Neutrophil (primary cell): ENCODE results near the gene CRLF1.

ENCODE experiments used
- H3K27ac ChIP-seq: fragments of 200-600 bp; sonication (generic); 2 replicates; pipeline ENCODE4 v1.5.1; 2016; ENCODE audit warnings: mild to moderate bottlenecking, moderate library complexity
- H3K27me3 ChIP-seq: fragments of 200-600 bp; sonication (generic); 2 replicates; pipeline ENCODE4 v1.6.0; 2016; ENCODE audit warnings: mild to moderate bottlenecking
- H3K36me3 ChIP-seq: fragments of 200-600 bp; sonication (generic); 2 replicates; pipeline ENCODE4 v1.5.1; 2017
- H3K4me1 ChIP-seq, 2 experiments: fragments of 200-600 bp in 1 of 2; sonication (generic) in 1 of 2; 1 replicate in 1 of 2; 2 replicates in 1 of 2; pipeline versions ENCODE4 v1.5.1 to v1.6.1; 2013 to 2016; ENCODE audit warnings: low read depth in 1 of 2, low read length in 1 of 2, mild to moderate bottlenecking in 1 of 2, moderate library complexity in 1 of 2; ENCODE audit not compliant: control insufficient read depth in 1 of 2, insufficient read depth in 1 of 2
- H3K4me3 ChIP-seq, 2 experiments: fragments of 200-600 bp in 1 of 2; sonication (generic) in 1 of 2; 1 replicate in 1 of 2; 2 replicates in 1 of 2; pipeline ENCODE4 v1.5.1; 2013 to 2016; ENCODE audit warnings: low read depth in 1 of 2, low read length in 1 of 2, mild to moderate bottlenecking in 1 of 2, moderate library complexity in 1 of 2
- H3K9me3 ChIP-seq: fragments of 200-600 bp; sonication (generic); 2 replicates; pipeline ENCODE4 v1.5.1; 2016
- CTCF ChIP-seq: fragments of 200-600 bp; sonication (generic); IDR thresholded peaks from 2 replicates; pipeline ENCODE4 v1.5.1; 2016; ENCODE audit warnings: antibody characterized with exemption

The CRLF1 gene

GRCh38 chr19:18606281-18607225, at the start of gene CRLF1:
TSS of gene CRLF1 (minus strand) at chr19:18606799. CDS start at chr19:18606656, 143 bp downstream.
- no peaks in the 10 kb centered on the region for H3K36me3 ChIP-seq
- H3K9me3 ChIP-seq, result no peaks in the 10 kb centered on the region
- peaks cover 97% of the 10 kb centered on the region for H3K27me3 ChIP-seq
- no peak within 1 kb of the TSS for H3K4me3 ChIP-seq
- H3K27ac ChIP-seq, result no peak within 1 kb of the TSS
- no peaks in the 10 kb centered on the region for H3K4me1 ChIP-seq
- no peak for TF ChIP-seq CTCF

- no peaks in the 10 kb centered on the region for H3K9me3 ChIP-seq
- no peaks in the 10 kb centered on the region for H3K4me1 ChIP-seq
- no peak for TF ChIP-seq CTCF
- H3K36me3 ChIP-seq, result peaks cover 4% of the 10 kb centered on the region
- no peak overlapping the region for H3K4me3 ChIP-seq
- peaks cover 8% of the 10 kb centered on the region for H3K27me3 ChIP-seq
- H3K27ac ChIP-seq, result no peak overlapping the region
Observed at GRCh38 chr19:18655173-18655844, 48.7 kb upstream of the CRLF1 start.

GRCh38 chr19:18654469-18654868, 47.9 kb upstream of the CRLF1 start:
- peaks cover 4% of the 10 kb centered on the region in 2 experiments for H3K4me1 ChIP-seq
- peaks cover 15% of the 10 kb centered on the region for H3K27me3 ChIP-seq
- no peak for TF ChIP-seq CTCF
- H3K9me3 ChIP-seq, result no peaks in the 10 kb centered on the region
- peaks cover 4% of the 10 kb centered on the region for H3K36me3 ChIP-seq
- no peak overlapping the region for H3K4me3 ChIP-seq
- no peak overlapping the region for H3K27ac ChIP-seq

- peaks cover 9 to 10% of the 10 kb centered on the region in 2 experiments for H3K4me1 ChIP-seq
Observed at GRCh38 chr19:18653853-18654252, 47.3 kb upstream of the CRLF1 start.

GRCh38 chr19:18651733-18652132, 45.1 kb upstream of the CRLF1 start:
- TF ChIP-seq CTCF, result no peak
- H3K27me3 ChIP-seq, result peaks cover 19% of the 10 kb centered on the region
- H3K4me1 ChIP-seq, result peaks cover 9 to 11% of the 10 kb centered on the region in 2 experiments
- H3K4me3 ChIP-seq, result no peak overlapping the region
- no peaks in the 10 kb centered on the region for H3K9me3 ChIP-seq
- H3K36me3 ChIP-seq, result peaks cover 4% of the 10 kb centered on the region
- no peak overlapping the region for H3K27ac ChIP-seq

More at GRCh38 chr19:18653853-18654252, 47.3 kb upstream of the CRLF1 start:
- H3K27ac ChIP-seq, result no peak overlapping the region
- TF ChIP-seq CTCF, result no peak
- H3K27me3 ChIP-seq, result peaks cover 15% of the 10 kb centered on the region
- H3K4me3 ChIP-seq, result no peak overlapping the region
- H3K9me3 ChIP-seq, result no peaks in the 10 kb centered on the region
- H3K36me3 ChIP-seq, result peaks cover 4% of the 10 kb centered on the region
